GM21360 (cell line): ENCODE data around the gene SIRPB2.
A peak's percentile ranks its signal among the peaks of the same experiment; 100 is the strongest.

ENCODE experiments used
- ATAC-seq: cut with Tn5 transposase; IDR thresholded peaks from one replicate; pipeline ENCODE4 v1.9.1; 2021; ENCODE audit warnings: mild to moderate bottlenecking, moderate library complexity; ENCODE audit not compliant: unreplicated experiment

The SIRPB2 gene

DNA sequence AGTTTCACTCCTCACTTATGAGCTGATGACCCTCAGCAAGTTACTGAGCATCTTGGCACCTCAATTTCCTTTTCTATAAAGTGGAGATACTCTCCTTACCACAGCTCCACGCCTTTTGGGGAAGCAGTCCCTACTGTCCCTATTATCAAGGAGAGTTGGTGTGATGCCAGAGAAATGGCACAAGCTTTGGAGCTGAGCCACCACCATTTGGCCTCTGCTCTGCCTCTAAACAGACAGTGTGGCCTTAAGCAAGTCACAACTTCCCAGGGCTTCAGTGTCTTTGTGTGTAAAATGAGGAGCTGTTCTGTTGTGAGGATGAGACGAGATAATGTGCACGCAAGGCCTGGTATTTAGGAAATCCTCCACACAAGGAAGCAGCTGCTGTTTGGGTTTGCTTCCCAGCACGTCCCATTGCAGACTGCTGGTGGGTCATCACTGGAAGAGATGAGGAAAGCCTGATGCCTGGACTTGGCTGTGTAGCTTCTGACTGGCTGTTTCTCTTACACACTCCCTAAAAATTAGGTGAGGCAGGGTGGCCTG lies 43.1 kb downstream of the SIRPB2 start:
- ATAC-seq: no peak

- ATAC-seq: no peak
Observed at GRCh38 chr20:1446536-1446935, 44.7 kb downstream of the SIRPB2 start.

DNA sequence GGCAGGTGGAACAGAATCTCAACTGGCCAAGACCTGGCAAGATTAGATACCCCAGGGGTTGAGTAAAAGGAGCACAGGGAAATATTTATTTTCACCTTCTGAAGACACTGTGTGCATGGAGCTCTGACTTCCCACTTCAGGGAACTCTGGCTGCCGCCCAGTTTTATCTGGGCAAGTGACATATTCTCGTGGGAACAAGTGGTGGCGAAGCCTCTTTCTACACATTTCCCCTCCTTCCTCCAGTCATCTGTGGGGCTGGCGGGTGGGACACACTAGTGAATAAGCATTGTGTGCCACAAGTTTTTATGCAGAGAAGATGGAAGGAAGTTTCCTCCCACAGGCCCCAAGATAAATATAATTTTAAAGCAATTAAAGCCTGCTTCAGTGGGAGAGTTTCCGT lies 48.1 kb downstream of the SIRPB2 start:
- no peak for ATAC-seq

DNA sequence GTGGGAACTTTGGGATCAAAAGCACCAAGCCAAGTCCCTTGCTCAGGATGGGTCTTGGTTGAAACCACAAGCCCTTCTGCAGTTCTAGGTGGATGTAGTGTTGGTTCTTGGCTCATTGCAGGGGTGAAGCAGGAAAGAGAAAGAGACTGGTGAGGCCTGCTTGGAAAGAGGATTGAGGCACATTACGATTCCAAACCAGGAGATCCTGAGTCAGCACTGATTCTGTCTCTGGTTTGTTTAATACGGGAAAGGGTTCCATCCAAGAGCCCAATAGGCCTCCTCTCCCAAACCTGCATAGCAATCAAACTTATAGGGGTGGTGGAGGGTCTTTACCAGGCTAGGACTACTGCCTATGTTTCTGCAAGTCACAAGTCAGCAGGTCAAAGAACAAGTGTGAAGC lies 48.9 kb downstream of the SIRPB2 start:
- ATAC-seq: no peak

- ATAC-seq: no peak
Observed at GRCh38 chr20:1441133-1441532, 50.1 kb downstream of the SIRPB2 start.

DNA sequence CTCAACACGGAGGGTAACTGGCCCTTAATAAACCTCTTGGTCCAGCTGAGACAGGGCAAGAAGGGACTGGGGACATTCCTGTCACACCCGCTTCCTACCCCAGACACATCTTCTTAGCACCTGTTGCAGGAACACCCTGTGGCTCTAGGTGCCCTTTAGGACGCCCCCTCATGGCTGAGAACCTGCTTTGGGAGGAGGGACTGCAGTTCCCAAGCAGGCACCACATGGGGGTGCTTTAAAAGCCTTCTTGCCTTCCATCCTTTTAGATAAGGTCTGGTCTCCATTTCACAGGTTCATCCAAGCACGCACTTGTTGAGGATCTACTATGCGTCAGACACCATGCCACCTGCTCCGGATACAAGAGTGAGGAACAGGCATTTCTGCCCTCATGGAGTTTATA lies 51.2 kb downstream of the SIRPB2 start:
- no peak for ATAC-seq

GRCh38 chr20:1438361-1438760 lies 52.9 kb downstream of the SIRPB2 start:
- no peak for ATAC-seq

DNA sequence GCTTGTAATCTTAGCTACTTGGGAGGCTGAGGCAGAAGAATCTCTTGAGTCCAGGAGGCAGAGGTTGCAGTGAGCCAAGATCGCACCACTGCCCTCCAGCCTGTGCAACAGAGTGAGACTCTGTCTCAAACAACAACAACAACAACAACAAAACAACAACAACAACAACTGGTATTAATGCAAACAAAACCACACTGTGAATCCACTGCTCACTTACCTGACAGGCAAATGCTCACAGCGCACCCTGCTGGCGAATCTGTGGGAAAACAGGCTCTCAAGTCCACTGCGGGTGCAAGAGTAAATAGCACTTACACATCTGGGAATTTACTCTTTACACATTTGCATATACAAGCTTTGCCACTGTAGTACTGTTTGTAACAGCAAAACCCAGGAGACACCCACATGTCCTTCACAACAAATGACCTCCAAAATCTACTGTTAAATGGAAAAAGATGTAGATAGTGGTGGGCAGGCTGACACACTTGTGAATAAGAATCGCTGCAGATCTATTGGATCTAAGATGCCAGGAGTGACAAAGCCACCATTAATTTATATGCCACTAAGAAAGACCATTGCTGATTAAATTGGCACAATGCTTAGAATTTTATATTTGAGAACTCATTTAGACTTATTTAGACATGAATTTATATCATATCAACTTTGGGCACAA lies 53.9 kb downstream of the SIRPB2 start:
- ATAC-seq: no peak

- ATAC-seq: no peak
Observed at GRCh38 chr20:1436263-1436662, 55.0 kb downstream of the SIRPB2 start.

DNA sequence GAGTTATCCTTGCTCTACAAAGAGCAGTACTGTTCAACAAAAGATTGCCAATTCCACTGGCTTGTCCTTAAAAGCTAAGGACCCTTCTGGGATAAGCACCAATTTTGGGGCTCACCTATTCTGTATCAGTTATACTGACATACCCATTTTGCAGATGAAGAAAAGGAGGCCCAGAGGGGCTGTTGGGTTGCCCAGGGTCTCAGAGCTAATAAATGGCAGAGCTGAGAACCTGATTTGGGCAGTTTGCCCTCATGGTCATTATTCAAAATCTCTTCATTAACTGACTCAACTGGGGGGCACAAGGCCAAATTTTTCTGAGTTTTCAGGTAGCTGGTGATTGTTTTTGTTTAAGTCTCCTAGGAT lies 55.9 kb downstream of the SIRPB2 start:
- no peak for ATAC-seq

- ATAC-seq: peak; percentile 79
Observed at GRCh38 chr20:1434571-1435336, 56.5 kb downstream of the SIRPB2 start.

DNA sequence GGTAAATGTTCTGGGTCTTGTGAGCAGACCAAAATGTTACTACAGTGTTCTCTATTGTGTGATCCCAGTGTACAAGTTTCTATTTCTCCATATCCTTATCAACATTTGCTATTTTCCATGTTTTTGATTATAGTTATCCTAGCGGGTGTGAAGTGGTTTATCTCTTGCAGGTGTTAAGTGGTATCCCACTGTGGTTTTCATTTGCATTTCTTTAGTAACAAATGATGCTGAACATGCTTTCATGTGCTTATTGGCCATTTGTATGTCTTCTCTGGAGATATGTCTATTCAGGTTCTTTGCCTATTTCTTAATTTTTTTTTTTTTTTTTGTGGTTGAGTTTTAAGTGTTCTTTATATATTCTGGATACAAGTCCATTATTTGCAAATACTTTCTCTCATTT lies 60.1 kb downstream of the SIRPB2 start:
- no peak for ATAC-seq

DNA sequence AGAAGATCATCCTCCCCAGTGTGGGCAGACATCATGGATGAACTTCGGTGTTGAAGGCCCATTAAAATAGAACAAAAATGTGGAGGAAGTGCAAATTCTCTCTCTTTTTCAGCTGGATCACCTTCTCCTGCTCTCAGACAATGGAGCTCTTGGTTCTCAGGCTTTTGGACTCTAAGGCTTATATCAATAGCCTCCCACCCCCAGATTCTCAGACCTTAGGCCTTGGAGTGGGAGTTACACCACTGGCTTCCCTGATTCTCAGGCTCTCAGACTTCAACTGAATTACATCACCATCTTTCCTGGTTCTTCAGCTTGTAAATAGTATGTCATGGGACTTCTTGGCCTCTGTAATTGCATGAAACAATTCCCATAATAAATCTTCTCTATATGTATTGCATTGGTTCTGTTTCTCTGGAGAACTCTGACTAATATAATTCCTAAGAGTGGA lies 61.2 kb downstream of the SIRPB2 start:
- ATAC-seq: no peak

DNA sequence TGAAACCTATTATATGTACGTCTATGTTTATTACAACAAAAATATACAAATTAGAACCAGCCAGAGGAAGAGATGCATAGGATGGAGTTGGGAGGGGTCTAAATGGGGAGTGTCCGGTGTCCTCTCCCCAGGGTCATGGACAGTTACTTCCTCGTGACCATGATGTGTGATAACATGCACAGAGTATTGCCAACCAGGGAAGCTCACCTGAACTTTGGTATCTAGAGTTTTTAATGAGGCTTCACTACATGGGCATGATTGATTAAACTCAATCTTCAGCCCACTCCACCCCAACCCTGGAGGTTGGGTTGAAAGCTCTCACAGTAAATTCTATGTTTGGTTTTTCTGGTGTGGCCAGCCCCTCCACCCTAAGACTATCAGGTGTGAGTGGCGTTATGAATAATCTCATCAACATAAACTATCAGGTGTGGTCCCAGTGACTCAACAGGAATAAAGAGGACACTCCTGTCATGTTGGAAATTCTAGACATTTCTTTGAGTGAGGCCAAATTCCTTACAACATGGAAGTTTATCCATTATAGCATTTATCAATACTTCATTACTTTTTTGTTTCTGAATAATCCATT lies 62.0 kb downstream of the SIRPB2 start:
- ATAC-seq: no peak

- no peak for ATAC-seq
Observed at GRCh38 chr20:1427457-1428054, 63.7 kb downstream of the SIRPB2 start.

DNA sequence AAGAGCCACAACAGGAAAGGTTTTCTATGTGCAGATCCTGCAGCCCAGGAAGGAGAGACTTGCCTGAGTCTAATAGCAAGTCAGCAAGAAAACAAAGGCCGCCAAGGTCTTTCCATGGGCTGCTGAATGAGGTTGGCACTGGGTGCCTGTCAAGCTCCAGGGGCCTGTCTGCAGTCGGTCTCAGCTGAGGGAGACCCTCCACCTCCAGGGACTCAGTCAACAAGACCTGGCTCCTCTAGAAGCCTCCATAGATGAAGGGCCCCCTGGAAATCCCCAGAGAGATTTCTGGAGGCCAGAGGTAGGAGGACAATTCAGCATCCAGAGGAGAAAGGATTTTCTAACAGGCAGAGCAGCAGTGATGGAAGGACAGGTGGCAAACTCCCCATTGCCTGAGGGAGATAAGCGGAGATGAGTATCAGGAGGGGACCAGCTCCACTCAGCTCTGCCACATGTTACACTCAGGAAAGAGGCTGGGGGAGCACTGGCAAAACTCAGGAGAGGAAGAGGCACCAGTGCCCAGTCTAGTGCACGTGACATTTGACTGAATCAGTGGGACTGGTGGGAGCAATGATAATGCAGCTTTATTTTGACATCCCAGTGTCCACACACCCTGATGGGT lies 64.9 kb downstream of the SIRPB2 start:
- ATAC-seq: no peak
